Neuronal stem cell (in vitro differentiated cells): ENCODE results near the gene DIP2B.

Experiments used
- DNase-seq: peaks from one replicate; pipeline ENCODE4 v3.0.0-alpha.2; 2013; ENCODE audit warnings: low spot score
- H2AFZ ChIP-seq: one replicate; pipeline ENCODE4 v1.6.1; 2013; ENCODE audit warnings: mild to moderate bottlenecking, low read length, inconsistent platforms
- H2AK5ac ChIP-seq: 2 replicates; pipeline ENCODE4 v1.6.1; 2013; ENCODE audit warnings: low read depth, mild to moderate bottlenecking, inconsistent platforms, low read length, moderate library complexity, mixed read lengths
- H2BK120ac ChIP-seq: 2 replicates; pipeline ENCODE4 v1.6.1; 2013; ENCODE audit warnings: low read depth, mild to moderate bottlenecking, inconsistent platforms, low read length, moderate library complexity, mixed read lengths
- H2BK12ac ChIP-seq: one replicate; pipeline ENCODE4 v1.6.1; 2013; ENCODE audit warnings: low read length, inconsistent platforms
- H2BK15ac ChIP-seq: 2 replicates; pipeline ENCODE4 v1.6.1; 2013; ENCODE audit warnings: mild to moderate bottlenecking, low read length, inconsistent platforms, mixed read lengths
- H2BK5ac ChIP-seq: one replicate; pipeline ENCODE4 v1.6.1; 2013; ENCODE audit warnings: inconsistent platforms, mild to moderate bottlenecking, low read length, moderate library complexity
- H3K14ac ChIP-seq: one replicate; pipeline ENCODE4 v1.6.1; 2013; ENCODE audit warnings: low read length, inconsistent platforms
- H3K18ac ChIP-seq: 2 replicates; pipeline ENCODE4 v1.6.1; 2013; ENCODE audit warnings: low read length, inconsistent platforms
- H3K23ac ChIP-seq: 2 replicates; pipeline ENCODE4 v1.6.1; 2013; ENCODE audit warnings: low read depth, mild to moderate bottlenecking, mixed read lengths, low read length, inconsistent platforms; ENCODE audit not compliant: poor library complexity
- H3K27ac ChIP-seq: replicated peaks from 3 replicates; pipeline ENCODE4 v1.5.1; 2013; ENCODE audit warnings: low read length, inconsistent platforms
- H3K27me3 ChIP-seq, 3 experiments: 2 replicates each; pipeline ENCODE4 v1.6.1; 2013; ENCODE audit warnings: low read length in 3 of 3, mild to moderate bottlenecking in 2 of 3, inconsistent platforms in 1 of 3, low read depth in 1 of 3, mixed read lengths in 1 of 3, moderate library complexity in 1 of 3; ENCODE audit not compliant: control insufficient read depth in 3 of 3, insufficient read depth in 3 of 3
- H3K36me3 ChIP-seq, 2 donors: replicated peaks in 1 of 2; 2 replicates each; pipeline ENCODE4 v1.6.1; 2013; ENCODE audit warnings: low read length in 2 of 2; ENCODE audit not compliant: control insufficient read depth in 2 of 2, insufficient read depth in 2 of 2
- H3K4ac ChIP-seq: 2 replicates; pipeline ENCODE4 v1.6.1; 2013; ENCODE audit warnings: inconsistent platforms, mild to moderate bottlenecking, low read length, moderate library complexity
- H3K4me1 ChIP-seq, 2 donors: 1 replicate in 1 of 2; 2 replicates in 1 of 2; pipeline ENCODE4 v1.6.1; 2013; ENCODE audit warnings: low read length in 2 of 2, low read depth in 1 of 2; ENCODE audit not compliant: control insufficient read depth in 2 of 2, insufficient read depth in 1 of 2
- H3K4me2 ChIP-seq: one replicate; pipeline ENCODE4 v1.6.1; 2013; ENCODE audit warnings: mild to moderate bottlenecking, low read length, inconsistent platforms; ENCODE audit not compliant: insufficient read depth, poor library complexity, severe bottlenecking
- H3K4me3 ChIP-seq, 2 donors: 2 replicates each; pipeline ENCODE4 v1.5.1; 2013; ENCODE audit warnings: low read length in 2 of 2, mild to moderate bottlenecking in 2 of 2, inconsistent platforms in 1 of 2, moderate library complexity in 1 of 2
- H3K79me1 ChIP-seq: one replicate; pipeline ENCODE4 v1.6.1; 2013; ENCODE audit warnings: low read depth, mild to moderate bottlenecking, inconsistent platforms, low read length, moderate library complexity
- H3K9ac ChIP-seq: one replicate; pipeline ENCODE4 v1.6.1; 2013; ENCODE audit warnings: mild to moderate bottlenecking, low read depth, low read length, inconsistent platforms; ENCODE audit not compliant: poor library complexity
- H3K9me3 ChIP-seq, 2 donors: replicated peaks in 1 of 2; 2 replicates each; pipeline versions ENCODE3 to v1.6.1; 2013; ENCODE audit warnings: low read length in 2 of 2, mild to moderate bottlenecking in 2 of 2, inconsistent platforms in 1 of 2, low read depth in 1 of 2, mixed read lengths in 1 of 2, moderate library complexity in 1 of 2; ENCODE audit not compliant: control insufficient read depth in 2 of 2, insufficient read depth in 1 of 2
- H4K8ac ChIP-seq: one replicate; pipeline ENCODE4 v1.6.1; 2013; ENCODE audit warnings: low read depth, mild to moderate bottlenecking, inconsistent platforms, low read length, moderate library complexity
- H4K91ac ChIP-seq: one replicate; pipeline ENCODE4 v1.6.1; 2013; ENCODE audit warnings: low read length, low read depth, mild to moderate bottlenecking, inconsistent platforms; ENCODE audit not compliant: poor library complexity
- WGBS, 2 donors: extraction: QIAGEN DNeasy Blood & Tissue Kit; methylation state at CpG; one replicate each; pipeline ENCODE4 v1.1.7; 2013; ENCODE audit warnings: missing lambda C conversion rate in 2 of 2, mixed read lengths in 1 of 2; ENCODE audit not compliant: insufficient read length in 2 of 2, insufficient replicate concordance in 1 of 2; ENCODE audit errors: extremely low coverage in 2 of 2; 5-methylcytosine and 5-hydroxymethylcytosine counted together

DIP2B gene

GRCh38 chr12:50778663-50779590, 274.1 kb downstream of the DIP2B start:
- H3K14ac ChIP-seq = no peak overlapping the region
- H2BK120ac ChIP-seq = no peak overlapping the region
- no peak overlapping the region for H3K23ac ChIP-seq
- no peak for DNase-seq
- H3K36me3 ChIP-seq = peaks cover 0 to 20% of the 10 kb centered on the region in 2 donors
- H2BK12ac ChIP-seq = no peak overlapping the region
- H2AFZ ChIP-seq = no peak overlapping the region
- no peak overlapping the region for H3K4me3 ChIP-seq
- no peaks in the 10 kb centered on the region for H3K27me3 ChIP-seq
- no peak overlapping the region for H3K9ac ChIP-seq
- H2BK5ac ChIP-seq = no peak overlapping the region
- H4K8ac ChIP-seq = no peak overlapping the region
- no peak overlapping the region for H2BK15ac ChIP-seq
- WGBS, 2 donors = no CpG with 5 or more reads among the region's 8 CpGs
- H2AK5ac ChIP-seq = no peak overlapping the region
- no peaks in the 10 kb centered on the region for H3K79me1 ChIP-seq
- no peaks in the 10 kb centered on the region for H3K4me1 ChIP-seq
- no peak overlapping the region for H3K18ac ChIP-seq
- H3K4me2 ChIP-seq = no peak overlapping the region
- no peak overlapping the region for H3K27ac ChIP-seq
- no peak overlapping the region for H4K91ac ChIP-seq
- H3K4ac ChIP-seq = no peak overlapping the region
- H3K9me3 ChIP-seq = no peaks in the 10 kb centered on the region

GRCh38 chr12:50780013-50780412, 275.2 kb downstream of the DIP2B start:
- H2BK5ac ChIP-seq = no peak overlapping the region
- DNase-seq = no peak
- no peaks in the 10 kb centered on the region for H3K27me3 ChIP-seq
- H3K23ac ChIP-seq = no peak overlapping the region
- WGBS, 2 donors = 100% methylated on average over 1 of the region's 4 CpGs; no CpG with 5 or more reads in 1 of the 2 donors
- no peak overlapping the region for H2BK12ac ChIP-seq
- H4K8ac ChIP-seq = no peak overlapping the region
- no peak overlapping the region for H3K4me3 ChIP-seq
- H2BK15ac ChIP-seq = no peak overlapping the region
- H3K9me3 ChIP-seq = no peaks in the 10 kb centered on the region
- H2BK120ac ChIP-seq = no peak overlapping the region
- no peaks in the 10 kb centered on the region for H3K4me1 ChIP-seq
- no peak overlapping the region for H2AK5ac ChIP-seq
- H4K91ac ChIP-seq = no peak overlapping the region
- no peak overlapping the region for H2AFZ ChIP-seq
- no peaks in the 10 kb centered on the region for H3K79me1 ChIP-seq
- H3K36me3 ChIP-seq = peaks cover 0 to 20% of the 10 kb centered on the region in 2 donors
- no peak overlapping the region for H3K9ac ChIP-seq
- no peak overlapping the region for H3K18ac ChIP-seq
- H3K4me2 ChIP-seq = no peak overlapping the region
- no peak overlapping the region for H3K14ac ChIP-seq
- H3K27ac ChIP-seq = no peak overlapping the region
- no peak overlapping the region for H3K4ac ChIP-seq

GRCh38 chr12:50784501-50784900, 279.7 kb downstream of the DIP2B start:
- no peak for DNase-seq

GRCh38 chr12:50785406-50786001, 280.7 kb downstream of the DIP2B start:
- H3K4me2 ChIP-seq = no peak overlapping the region
- no peak overlapping the region for H3K4me3 ChIP-seq
- H3K4ac ChIP-seq = no peak overlapping the region
- H2AFZ ChIP-seq = no peak overlapping the region
- no peaks in the 10 kb centered on the region for H3K27me3 ChIP-seq
- H3K18ac ChIP-seq = no peak overlapping the region
- no peak overlapping the region for H3K9ac ChIP-seq
- no peak overlapping the region for H2BK12ac ChIP-seq
- no peak overlapping the region for H2BK15ac ChIP-seq
- H3K4me1 ChIP-seq = no peaks in the 10 kb centered on the region
- no CpG with 5 or more reads among the region's 3 CpGs for WGBS, 2 donors
- no peaks in the 10 kb centered on the region for H3K79me1 ChIP-seq
- H3K9me3 ChIP-seq = peaks cover 1 to 17% of the 10 kb centered on the region in 2 donors
- H2BK120ac ChIP-seq = no peak overlapping the region
- H2AK5ac ChIP-seq = no peak overlapping the region
- no peak overlapping the region for H4K8ac ChIP-seq
- H4K91ac ChIP-seq = no peak overlapping the region
- no peak overlapping the region for H2BK5ac ChIP-seq
- no peak overlapping the region for H3K23ac ChIP-seq
- no peak for DNase-seq
- H3K14ac ChIP-seq = no peak overlapping the region
- H3K27ac ChIP-seq = no peak overlapping the region
- peaks cover 0 to 18% of the 10 kb centered on the region in 2 donors for H3K36me3 ChIP-seq

More at GRCh38 chr12:50784501-50784900, 279.7 kb downstream of the DIP2B start:
- no peak overlapping the region for H3K4me2 ChIP-seq
- no peak overlapping the region for H3K4ac ChIP-seq
- no peak overlapping the region for H3K23ac ChIP-seq
- H3K36me3 ChIP-seq = peaks cover 0 to 22% of the 10 kb centered on the region in 2 donors
- no peak overlapping the region for H2BK12ac ChIP-seq
- no peak overlapping the region for H4K91ac ChIP-seq
- no peaks in the 10 kb centered on the region for H3K27me3 ChIP-seq
- no peaks in the 10 kb centered on the region for H3K4me1 ChIP-seq
- H2AK5ac ChIP-seq = no peak overlapping the region
- no peaks in the 10 kb centered on the region for H3K79me1 ChIP-seq
- H3K9me3 ChIP-seq = peaks cover 1 to 17% of the 10 kb centered on the region in 2 donors
- no peak overlapping the region for H2BK120ac ChIP-seq
- no peak overlapping the region for H4K8ac ChIP-seq
- WGBS, 2 donors = no CpG with 5 or more reads among the region's 4 CpGs
- H3K14ac ChIP-seq = no peak overlapping the region
- no peak overlapping the region for H2AFZ ChIP-seq
- H2BK15ac ChIP-seq = no peak overlapping the region
- H2BK5ac ChIP-seq = no peak overlapping the region
- no peak overlapping the region for H3K9ac ChIP-seq
- H3K4me3 ChIP-seq = no peak overlapping the region
- H3K18ac ChIP-seq = no peak overlapping the region
- no peak overlapping the region for H3K27ac ChIP-seq
